Nephron progenitor cell (in vitro differentiated cells): ENCODE measurements around the gene TMEM218.

Experiments used
- DNase-seq: peaks from one replicate; pipeline ENCODE4 v3.0.0; 2021
- H3K27ac Mint-ChIP-seq: 2 replicates; pipeline ENCODE4 v1.8.0; 2021; ENCODE audit warnings: mild to moderate bottlenecking, moderate library complexity, mixed read lengths
- H3K27me3 Mint-ChIP-seq: 2 replicates; pipeline ENCODE4 v1.8.0; 2021; ENCODE audit warnings: mild to moderate bottlenecking, low read depth, mixed read lengths; ENCODE audit not compliant: poor library complexity
- H3K36me3 Mint-ChIP-seq: 2 replicates; pipeline ENCODE4 v1.8.0; 2021; ENCODE audit warnings: low read depth, mixed read lengths
- H3K4me1 Mint-ChIP-seq: 2 replicates; pipeline ENCODE4 v1.8.0; 2021; ENCODE audit warnings: mixed read lengths
- H3K4me3 Mint-ChIP-seq: 2 replicates; pipeline ENCODE4 v1.8.0; 2021; ENCODE audit warnings: mild to moderate bottlenecking, moderate library complexity, mixed read lengths
- H3K9me3 Mint-ChIP-seq: 2 replicates; pipeline ENCODE4 v1.8.0; 2021; ENCODE audit warnings: mild to moderate bottlenecking, moderate library complexity, mixed read lengths
- CTCF ChIP-seq: fragments of 200-600 bp; sonication (generic); IDR thresholded peaks from 2 replicates; pipeline ENCODE4 v1.5.0; 2021; ENCODE audit warnings: antibody characterized with exemption

Gene TMEM218

GRCh38 chr11:125085301-125086081 lies 25.9 kb downstream of the TMEM218 start:
- H3K4me1 Mint-ChIP-seq, result peaks cover 22% of the 10 kb centered on the region
- no peak overlapping the region for H3K27ac Mint-ChIP-seq

GRCh38 chr11:125084761-125085231 lies 26.6 kb downstream of the TMEM218 start:
- H3K36me3 Mint-ChIP-seq, result no peaks in the 10 kb centered on the region
- no peak for TF ChIP-seq CTCF
- DNase-seq, result no peak
- H3K4me3 Mint-ChIP-seq, result no peak overlapping the region
- peaks cover 17% of the 10 kb centered on the region for H3K4me1 Mint-ChIP-seq
- H3K27me3 Mint-ChIP-seq, result peaks cover 26% of the 10 kb centered on the region
- H3K27ac Mint-ChIP-seq, result no peak overlapping the region
- H3K9me3 Mint-ChIP-seq, result no peaks in the 10 kb centered on the region

More at GRCh38 chr11:125085301-125086081, 25.9 kb downstream of the TMEM218 start:
- peaks cover 26% of the 10 kb centered on the region for H3K27me3 Mint-ChIP-seq
- no peaks in the 10 kb centered on the region for H3K36me3 Mint-ChIP-seq
- DNase-seq, result no peak
- no peaks in the 10 kb centered on the region for H3K9me3 Mint-ChIP-seq
- TF ChIP-seq CTCF, result no peak
- no peak overlapping the region for H3K4me3 Mint-ChIP-seq

- no peak for DNase-seq
- no peaks in the 10 kb centered on the region for H3K9me3 Mint-ChIP-seq
- no peak overlapping the region for H3K4me3 Mint-ChIP-seq
- H3K27ac Mint-ChIP-seq, result no peak overlapping the region
- H3K27me3 Mint-ChIP-seq, result peaks cover 30% of the 10 kb centered on the region
- no peaks in the 10 kb centered on the region for H3K36me3 Mint-ChIP-seq
- no peak for TF ChIP-seq CTCF
- peaks cover 17% of the 10 kb centered on the region for H3K4me1 Mint-ChIP-seq
These were observed 27.4 kb downstream of the TMEM218 start for GRCh38 chr11:125084057-125084416.

- Mint-ChIP-seq H3K27me3 (peaks cover 30% of the 10 kb centered on the region), H3K36me3 (no peaks in the 10 kb centered on the region), H3K4me1 (peaks cover 17% of the 10 kb centered on the region), H3K27ac (peak overlapping the region; percentile 57), H3K9me3 (no peaks in the 10 kb centered on the region), H3K4me3 (no peak overlapping the region)
- no peak for DNase-seq
- TF ChIP-seq CTCF, result no peak
These were observed 27.9 kb downstream of the TMEM218 start for GRCh38 chr11:125083312-125084056.

- no peaks in the 10 kb centered on the region for H3K9me3 Mint-ChIP-seq
- peaks cover 24% of the 10 kb centered on the region for H3K27me3 Mint-ChIP-seq
- TF ChIP-seq CTCF, result no peak
- H3K4me3 Mint-ChIP-seq, result no peak overlapping the region
- H3K36me3 Mint-ChIP-seq, result no peaks in the 10 kb centered on the region
- peak overlapping the region; percentile 57 for H3K27ac Mint-ChIP-seq
- DNase-seq, result no peak
- peaks cover 17% of the 10 kb centered on the region for H3K4me1 Mint-ChIP-seq
These were observed 28.7 kb downstream of the TMEM218 start for GRCh38 chr11:125082611-125083311.
